GM10847 (cell line): ENCODE measurements around the gene DERA.

Experiments used
- POLR2A ChIP-seq: IDR thresholded peaks from 2 replicates; pipeline ENCODE4 v1.6.1; 2011; ENCODE audit not compliant: insufficient read length; ENCODE audit errors: extremely low read depth

DERA gene

DNA sequence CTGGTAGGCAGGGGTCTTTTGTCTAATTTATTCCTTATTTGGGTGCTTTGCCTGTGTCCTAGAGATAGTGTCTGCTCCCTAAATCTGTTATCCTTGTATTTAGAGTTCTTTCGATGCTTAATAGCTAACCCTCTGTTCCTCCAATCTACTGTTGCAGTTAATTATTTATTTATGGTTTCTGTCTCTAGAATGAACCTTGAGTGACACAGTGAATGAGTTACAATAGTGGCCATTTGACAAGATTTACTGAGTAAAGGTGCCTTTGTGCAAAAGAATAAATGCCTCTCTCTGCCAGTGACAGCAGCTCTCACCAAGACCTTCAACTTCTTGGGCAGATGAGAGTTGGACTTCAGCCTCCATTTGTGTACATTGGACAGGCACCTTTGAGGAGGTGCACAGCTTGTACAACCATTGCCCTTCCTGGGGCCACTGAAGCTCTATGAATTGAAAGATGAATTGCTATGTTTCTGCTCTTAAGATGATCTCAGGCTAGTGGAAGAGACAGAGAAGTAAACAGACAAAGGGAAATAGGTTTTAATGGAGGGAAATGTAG lies 165.9 kb downstream of the DERA start:
- TF ChIP-seq POLR2A = no peak

DNA sequence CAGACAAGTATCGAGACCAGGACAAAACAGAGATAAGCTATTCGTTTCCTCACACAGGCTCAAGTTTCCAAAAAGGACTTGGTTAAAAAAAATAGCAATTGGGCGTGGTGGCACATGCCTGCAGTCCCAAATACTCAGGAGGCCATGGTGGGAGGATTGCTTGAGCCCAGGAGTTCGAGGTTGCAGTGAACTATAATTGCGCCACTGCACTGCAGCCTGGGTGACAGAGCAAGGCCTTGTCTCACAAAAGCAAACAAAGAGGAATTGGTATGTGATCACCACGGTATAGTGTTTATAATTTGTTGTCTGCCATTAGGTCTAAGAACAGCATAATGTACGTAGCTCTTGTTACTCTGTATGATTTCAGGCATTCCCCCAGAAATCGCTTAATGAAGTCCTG lies 175.3 kb downstream of the DERA start:
- TF ChIP-seq POLR2A = no peak

DNA sequence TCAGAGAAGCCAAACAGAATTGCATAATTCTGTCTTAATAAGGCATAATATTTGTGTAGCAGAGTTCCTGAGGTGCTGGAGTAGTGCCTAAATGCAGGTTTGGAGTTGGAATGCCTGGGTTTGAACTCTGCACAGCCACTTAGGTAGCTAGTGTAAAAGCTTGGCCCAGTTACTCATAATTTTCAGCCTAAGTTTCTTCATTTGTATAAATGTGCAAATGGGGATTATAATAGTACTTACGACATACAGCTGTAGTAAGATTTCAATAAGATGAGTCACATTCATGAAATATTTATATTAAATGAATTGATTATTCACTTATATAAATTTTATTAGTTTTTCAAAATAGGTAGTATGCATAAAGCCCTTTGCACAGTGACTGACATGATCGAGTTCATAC lies 175.8 kb downstream of the DERA start:
- no peak for TF ChIP-seq POLR2A
